DMS 273 treated with DMSO at 0.1 percent for 48 hours (cell line): ENCODE results near the gene SLC22A17.

ENCODE experiments used
- DNase-seq: peaks from one replicate; lab custom pipeline; 2025; lab: John Stamatoyannopoulos, UW

SLC22A17 gene

DNA sequence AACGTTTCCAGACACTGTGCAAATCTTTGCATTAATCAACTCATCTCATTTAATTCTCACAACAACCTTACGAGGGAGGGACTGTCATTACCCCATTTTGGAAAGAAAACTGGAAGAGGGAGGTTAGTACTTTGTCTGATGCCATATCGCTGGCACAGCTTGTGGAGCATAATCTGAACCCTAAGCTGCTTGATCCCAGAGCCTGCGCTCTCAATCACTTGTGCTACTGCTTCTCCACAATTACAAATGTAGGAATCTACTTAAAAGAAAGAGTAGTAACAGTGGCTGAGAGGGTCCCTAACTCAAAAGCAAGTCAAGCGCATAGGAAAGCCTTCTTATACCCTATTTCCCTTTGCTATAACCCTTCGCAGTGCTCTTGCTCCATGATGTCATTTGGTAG is 9.1 kb upstream of the SLC22A17 start:
- no peak for DNase-seq

DNA sequence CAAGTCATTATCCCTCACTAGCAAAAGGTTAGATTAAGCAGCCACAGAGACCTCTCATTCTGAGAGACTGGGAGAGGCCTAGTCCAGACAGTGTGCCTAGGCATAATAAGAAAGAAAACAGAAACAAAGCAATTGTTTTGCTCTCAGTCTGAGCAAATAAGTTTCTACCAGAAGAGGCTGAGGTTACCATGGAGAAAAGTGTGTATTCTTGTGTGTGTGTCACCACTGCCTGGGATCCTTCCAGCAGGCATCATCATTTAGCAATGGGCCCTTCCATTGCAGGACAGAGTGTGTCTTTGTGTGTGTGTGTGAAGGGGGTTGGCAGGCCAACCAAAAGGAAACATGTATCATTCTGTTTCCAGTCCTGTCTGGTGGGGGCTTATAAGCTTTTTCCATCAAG is 8.6 kb upstream of the SLC22A17 start:
- no peak for DNase-seq

DNA sequence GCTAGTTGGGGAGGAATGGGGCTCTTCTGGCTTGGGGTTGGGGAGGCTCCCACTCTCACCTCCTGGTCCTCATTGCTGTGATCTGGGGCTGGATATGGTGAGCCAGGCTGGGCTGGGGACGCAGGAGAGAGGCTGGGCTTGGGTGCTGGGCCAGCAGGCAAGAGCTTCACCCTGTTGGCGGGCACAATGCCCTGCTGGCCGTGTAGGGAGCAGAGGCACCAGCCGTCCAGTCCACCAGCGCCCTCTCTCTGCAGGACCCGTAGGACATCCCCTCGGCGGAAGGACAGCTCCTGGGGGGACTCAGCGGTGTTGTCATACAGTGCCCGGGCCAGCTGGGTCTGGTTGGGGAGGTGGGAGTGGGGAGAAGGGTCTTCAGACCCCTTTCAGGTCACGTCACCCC is 7.8 kb upstream of the SLC22A17 start:
- no peak for DNase-seq

- no peak for DNase-seq
Observed at GRCh38 chr14:23359722-23360447, 7.2 kb upstream of the SLC22A17 start.

- DNase-seq: no peak
Observed at GRCh38 chr14:23359167-23359626, 6.5 kb upstream of the SLC22A17 start.

GRCh38 chr14:23358553-23359166 is 6.0 kb upstream of the SLC22A17 start:
- no peak for DNase-seq

DNA sequence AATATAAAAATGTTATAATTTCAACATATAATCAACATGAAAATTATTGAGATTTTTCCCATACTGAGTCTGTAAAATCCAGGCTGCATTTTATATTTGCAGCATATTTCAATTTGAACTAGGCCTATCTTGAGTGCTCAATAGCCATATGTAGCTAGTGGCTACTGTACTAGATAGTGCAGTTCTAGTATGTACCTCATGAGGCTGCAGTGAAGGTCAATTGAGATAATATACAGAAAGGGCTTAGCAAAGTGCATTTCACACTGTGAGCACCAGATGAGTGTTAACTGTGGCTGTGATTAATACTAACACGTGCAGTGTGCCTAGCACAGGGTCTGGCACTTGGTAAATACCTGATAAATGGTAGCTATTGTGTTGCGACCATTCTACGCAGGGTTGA is 5.4 kb upstream of the SLC22A17 start:
- DNase-seq: no peak

GRCh38 chr14:23357261-23357660 is 4.6 kb upstream of the SLC22A17 start:
- DNase-seq: no peak

DNA sequence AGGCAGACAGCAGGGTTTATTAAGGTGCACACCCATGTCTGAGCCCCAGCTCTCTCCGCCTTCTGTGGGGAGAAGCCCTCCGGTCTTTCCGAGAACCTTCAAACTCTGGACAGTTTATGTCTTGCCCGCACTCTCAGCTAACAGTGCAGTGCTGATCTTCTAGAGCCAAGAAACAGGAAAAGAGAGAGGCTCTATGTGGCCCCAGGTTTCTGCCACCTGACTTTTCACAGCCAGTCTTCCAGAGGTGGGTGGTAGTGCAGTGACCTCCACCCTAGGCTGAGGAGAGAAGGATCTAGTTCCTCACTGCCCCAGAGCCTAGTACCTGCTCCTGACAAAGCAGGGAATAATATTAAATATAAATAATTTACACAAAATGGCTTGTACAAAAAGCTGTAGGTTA is 4.0 kb upstream of the SLC22A17 start:
- no peak for DNase-seq

DNA sequence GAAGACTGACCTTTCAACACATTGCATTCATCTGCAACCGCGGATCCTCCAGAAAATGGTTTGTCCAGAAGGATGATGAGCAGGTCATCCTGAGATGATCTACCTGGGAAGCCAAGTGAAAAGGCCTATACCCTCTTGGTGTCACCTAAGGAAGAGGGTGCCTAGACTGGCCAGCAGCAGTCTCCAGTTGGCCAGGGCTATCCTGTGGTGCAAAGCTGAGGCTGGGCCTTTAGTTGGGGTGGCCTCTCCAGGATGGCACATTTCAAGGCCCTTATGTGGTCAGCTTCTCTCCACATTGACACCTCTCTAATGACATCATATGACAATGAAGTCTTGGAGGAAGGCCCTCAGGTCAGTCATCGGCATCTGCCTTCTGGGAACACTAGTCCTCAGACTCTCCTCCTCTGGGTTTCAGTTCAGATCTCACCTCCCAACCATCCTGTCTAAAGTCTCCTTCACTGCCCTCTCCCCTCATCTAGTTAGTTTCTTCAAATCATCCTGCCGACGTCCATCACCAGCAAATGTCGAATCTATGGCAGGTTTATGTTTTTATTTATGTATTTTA is 3.3 kb upstream of the SLC22A17 start:
- no peak for DNase-seq

GRCh38 chr14:23354990-23355389 is 2.3 kb upstream of the SLC22A17 start:
- no peak for DNase-seq

DNA sequence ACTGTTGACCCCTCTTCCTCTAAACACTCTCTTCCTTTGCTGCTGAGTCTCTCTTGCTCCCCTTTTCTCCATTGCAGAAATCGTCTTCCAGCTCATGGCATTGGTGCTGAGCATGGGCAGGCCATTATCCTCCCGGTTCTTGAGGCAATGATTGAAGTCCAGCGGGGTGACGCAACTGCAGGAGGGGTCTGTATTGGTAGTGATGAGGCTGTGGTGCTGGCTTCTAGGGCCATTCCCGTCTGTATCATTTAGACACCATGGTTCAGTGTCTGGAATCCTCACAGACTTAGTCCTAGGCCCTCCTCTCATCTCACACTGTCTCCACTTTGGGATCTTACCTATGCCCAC is 720 bp upstream of the SLC22A17 start:
- no peak for DNase-seq

DNA sequence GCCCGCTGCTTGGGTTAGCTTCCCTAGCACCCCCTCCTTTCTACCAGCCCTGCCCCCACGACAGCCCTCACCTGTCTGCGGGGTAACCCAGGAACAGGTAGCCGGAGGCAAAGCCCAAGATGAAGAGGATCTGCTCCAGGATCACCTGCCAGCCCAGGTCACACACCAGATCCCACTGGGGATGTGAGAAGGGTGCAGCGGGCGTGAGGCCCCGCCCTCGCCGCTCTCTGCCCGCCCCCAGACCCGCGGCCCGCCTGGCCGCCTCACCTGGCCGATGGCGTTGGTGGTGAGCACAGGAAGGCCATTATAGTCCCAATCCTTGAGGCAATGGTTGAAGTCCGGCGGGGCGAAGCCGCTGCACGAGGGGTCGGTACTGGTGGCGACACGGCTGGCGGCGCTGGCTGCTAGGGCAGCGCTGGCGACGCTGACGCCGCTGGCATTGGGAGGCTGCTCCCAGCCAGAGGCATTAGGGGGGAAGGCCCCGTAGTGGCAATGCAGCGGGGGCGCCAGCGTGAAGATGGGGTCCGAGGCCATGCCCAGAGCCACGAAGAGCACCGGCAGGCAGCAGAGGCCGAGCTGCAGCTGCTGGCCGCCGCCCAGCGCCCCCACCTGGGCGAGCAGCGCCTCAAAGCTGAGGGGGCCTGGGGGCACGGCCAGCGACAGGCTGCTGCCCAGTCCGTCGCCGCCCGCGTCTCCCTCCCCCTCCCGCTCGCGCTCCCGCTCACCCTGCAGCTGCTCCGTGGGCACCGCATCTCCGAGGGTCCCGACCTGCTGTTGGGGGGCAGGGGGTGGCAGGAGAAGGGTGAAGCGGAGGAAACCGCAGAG is 794 bp downstream of the SLC22A17 start:
- DNase-seq: no peak

DNA sequence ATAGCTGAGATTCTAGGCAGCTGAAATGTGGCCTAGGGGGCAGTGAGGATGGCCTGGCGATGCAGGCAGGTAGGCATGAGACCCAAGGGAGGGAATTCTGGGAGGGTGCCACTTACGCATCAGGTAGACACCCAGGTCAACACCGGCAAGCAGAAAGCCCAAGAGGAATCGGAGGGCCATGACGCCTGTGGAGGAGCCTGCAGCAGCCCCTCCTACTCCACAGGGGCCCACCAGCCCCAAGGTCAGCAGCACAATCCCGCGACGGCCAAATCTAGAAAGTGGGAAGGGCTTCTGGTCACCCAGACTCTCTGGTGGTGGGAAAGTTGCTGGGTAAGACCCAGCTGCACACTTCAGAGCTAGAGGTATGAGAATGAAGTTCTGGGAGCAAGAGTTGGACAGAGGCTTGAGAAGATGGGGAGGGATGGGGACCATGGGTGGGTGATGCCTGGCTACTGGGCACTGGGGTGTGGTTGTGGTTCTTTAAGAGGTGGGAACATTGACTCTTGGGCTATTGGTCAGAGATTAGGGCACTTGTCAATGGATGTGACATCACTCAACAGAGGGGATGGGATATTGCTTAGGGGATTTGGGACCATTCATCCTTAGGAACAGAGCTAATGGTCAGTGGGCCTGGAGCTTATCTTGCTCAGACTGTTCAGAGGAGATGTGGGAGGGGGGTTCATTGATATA is 3.4 kb downstream of the SLC22A17 start:
- no peak for DNase-seq

GRCh38 chr14:23348297-23348655 is 4.4 kb downstream of the SLC22A17 start:
- DNase-seq: no peak

GRCh38 chr14:23347406-23348296 is 5.0 kb downstream of the SLC22A17 start:
- no peak for DNase-seq

DNA sequence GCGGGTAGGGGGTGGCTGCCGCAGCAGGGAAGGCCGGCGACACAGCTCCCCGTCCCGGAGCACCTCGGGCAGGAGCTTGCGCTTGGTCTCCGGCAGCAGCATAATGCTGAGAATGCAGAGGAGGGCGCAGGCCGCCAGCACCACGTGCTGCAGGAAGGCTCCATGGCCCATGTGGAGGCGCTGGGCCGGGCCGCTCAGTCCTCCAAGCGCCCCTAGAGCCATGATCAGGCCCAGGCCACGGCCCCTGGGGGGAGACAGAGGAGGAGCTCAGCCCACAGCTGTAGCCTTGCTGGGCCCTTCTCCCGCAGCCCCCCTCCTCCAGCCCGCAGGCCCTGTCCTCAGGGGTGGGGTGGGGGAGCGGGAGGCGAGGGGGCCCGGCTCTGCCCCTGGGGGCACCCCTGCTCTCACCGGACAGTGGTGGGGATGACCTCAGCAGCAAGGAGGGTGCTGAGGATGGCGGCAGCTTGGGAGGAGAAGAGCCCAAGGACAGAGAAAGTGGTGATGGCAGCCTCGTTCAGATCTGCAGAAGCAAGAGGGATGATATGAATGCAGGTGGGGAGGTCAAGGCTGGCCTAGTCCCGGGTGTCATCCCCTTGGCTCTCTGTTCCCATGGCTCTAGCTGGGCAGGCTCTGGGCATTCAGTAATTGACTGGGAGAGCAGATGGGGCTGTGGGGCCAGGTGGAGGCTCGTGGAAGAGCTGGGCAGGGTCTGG is 5.8 kb downstream of the SLC22A17 start:
- no peak for DNase-seq

DNA sequence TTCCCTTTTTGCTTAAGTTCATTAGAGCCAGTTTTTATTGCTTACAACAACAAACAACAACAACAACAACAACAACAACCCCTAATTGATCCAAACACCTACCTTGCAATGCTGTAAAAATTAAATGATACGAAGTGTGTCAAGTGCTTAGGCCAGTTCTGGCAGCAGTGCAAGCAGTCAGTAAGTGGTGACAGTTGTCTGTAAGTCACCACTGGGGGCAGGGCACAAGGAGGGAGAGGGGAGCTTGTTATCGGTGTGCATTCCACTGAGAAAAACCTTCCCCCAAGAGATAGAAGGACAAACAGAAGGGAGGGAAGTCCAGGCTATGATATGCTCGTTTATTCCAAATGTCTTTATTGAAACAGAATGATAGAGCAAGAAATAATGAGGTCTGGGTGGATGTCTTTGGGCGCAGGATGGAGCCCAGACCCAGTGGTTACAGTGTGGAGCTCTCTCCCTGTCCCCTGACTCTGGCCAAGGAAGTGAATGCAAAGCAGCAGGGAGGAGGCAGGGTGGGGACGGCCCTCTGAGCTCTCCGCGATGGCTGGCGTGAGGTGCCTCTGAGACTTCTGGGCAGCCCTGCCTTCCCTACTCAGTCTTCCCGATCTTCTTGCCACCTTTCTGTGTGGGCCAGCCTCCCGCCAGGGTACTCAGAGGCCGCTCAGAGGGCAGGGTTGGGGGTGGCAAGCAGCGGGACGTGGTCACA is 6.5 kb downstream of the SLC22A17 start:
- no peak for DNase-seq

DNA sequence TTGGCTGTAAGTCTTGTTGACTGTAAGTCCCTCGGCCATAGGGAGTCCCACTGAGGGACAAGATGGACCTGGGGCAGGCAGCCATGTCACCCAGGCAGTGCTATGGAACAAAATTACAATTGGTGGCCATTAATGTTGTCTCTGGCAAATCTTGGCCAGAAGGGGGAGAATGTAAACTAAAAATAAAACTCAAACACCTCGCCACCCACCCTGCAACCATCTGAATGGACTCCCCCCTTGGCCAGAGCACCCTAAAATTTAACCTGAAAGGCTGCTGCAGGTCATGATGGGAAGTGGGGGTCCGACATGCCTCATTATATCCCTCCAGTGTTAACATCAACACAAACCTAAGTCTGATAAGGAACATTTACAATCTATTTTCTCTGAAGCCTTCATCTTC is 8.2 kb downstream of the SLC22A17 start:
- no peak for DNase-seq
